ENCODE data around the gene CELA2B. TPM values are rescaled to one million over a fixed set of nuclear protein-coding genes. Genes with fewer than 3 reads are reported as not detected.
A peak's percentile ranks its signal among the peaks of the same experiment; 100 is the strongest.

The CELA2B gene
- total and polyA plus RNA-seq, 9 of the 15 experiments (the other 6 are each of a cell fraction or from before 2014, with no cell fraction given) = 0.25 to 2.1 (median 0.38) TPM; not detected in 5

DNA sequence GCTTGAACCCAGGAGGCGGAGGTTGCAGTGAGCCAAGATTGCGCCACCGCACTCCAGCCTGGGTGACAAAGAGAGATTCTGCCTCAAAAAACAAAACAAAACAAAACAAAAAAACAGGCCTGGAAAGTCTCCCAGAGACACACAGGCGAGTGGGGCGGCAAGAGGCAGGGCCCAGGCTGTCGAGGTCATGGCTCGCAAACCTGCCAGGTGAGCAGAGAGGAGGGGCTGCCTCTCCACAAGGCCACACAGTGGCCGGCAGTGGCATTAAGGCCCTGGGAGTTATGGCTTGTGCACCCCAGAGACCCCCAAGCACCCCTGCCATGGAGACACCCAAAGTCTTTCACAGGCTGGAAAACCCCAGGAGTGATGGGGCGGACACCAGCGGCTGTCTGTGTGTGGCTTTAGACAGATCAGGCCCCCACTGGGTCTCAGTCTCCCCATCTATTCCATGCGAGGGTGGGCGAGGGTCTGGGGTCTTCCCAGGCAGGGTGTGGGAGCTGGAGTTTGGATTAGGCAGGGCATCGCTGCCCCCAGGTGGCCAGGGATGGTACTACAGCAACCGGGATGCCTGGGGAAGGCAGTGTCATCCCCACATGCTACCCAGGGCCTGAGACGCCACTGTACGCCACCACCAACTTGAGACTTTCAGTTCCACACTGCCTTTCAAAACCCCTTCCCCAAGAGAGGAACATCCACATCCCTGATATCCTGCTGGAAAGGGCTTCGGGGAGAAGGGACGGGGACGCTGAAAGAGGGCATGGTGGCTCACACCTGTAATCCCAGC lies 44.9 kb upstream of the CELA2B start (continued):
- no peak for TF ChIP-seq NR2C1 (IDR thresholded peaks at IDR 0.05)
- TF ChIP-seq NR2C1 (tag; IDR thresholded peaks at IDR 0.05) = no peak
- TF ChIP-seq, protein P1, sequence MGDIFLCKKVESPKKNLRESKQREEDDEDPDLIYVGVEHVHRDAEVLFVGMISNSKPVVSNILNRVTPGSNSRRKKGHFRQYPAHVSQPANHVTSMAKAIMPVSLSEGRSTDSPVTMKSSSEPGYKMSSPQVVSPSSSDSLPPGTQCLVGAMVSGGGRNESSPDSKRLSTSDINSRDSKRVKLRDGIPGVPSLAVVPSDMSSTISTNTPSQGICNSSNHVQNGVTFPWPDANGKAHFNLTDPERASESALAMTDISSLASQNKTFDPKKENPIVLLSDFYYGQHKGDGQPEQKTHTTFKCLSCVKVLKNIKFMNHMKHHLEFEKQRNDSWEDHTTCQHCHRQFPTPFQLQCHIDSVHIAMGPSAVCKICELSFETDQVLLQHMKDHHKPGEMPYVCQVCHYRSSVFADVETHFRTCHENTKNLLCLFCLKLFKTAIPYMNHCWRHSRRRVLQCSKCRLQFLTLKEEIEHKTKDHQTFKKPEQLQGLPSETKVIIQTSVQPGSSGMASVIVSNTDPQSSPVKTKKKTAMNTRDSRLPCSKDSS (IDR thresholded peaks at IDR 0.05; ENCODE audit: low read depth, partially characterized antibody) = no peak
- TF ChIP-seq SUPT5H (IDR thresholded peaks at IDR 0.05) = 0 out of 2 replicates have a peak, but pooled peaks have one; percentile 47
- TF ChIP-seq ARID2 (IDR thresholded peaks at IDR 0.05) = peak; percentile 90
- TF ChIP-seq SMAD1 (IDR thresholded peaks at IDR 0.05; ENCODE audit: low read depth, low read length, partially characterized antibody) = peak; percentile 18
- TF ChIP-seq STAT5A (IDR thresholded peaks at IDR 0.05; ENCODE audit: borderline replicate concordance, low read length) = no peak
- 0 out of 2 replicates have a peak, but pooled peaks have one; percentile 19 for TF ChIP-seq ZBTB33 (CRISPR knock-in tag; IDR thresholded peaks at IDR 0.05)
- peak; percentile 79; the same call in 1 of the 2 replicates for TF ChIP-seq MYNN (IDR thresholded peaks at IDR 0.05)
- no peak for TF ChIP-seq MYNN (CRISPR knock-in tag; IDR thresholded peaks at IDR 0.05)
- TF ChIP-seq, protein P2, sequence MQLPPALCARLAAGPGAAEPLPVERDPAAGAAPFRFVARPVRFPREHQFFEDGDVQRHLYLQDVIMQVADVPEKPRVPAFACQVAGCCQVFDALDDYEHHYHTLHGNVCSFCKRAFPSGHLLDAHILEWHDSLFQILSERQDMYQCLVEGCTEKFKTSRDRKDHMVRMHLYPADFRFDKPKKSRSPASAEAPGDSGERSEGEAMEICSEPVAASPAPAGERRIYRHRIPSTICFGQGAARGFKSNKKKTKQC (CRISPR knock-in tag; IDR thresholded peaks at IDR 0.05) = no peak
- TF ChIP-seq DEAF1 (CRISPR knock-in tag; IDR thresholded peaks at IDR 0.05) = peak; percentile 76
- TF ChIP-seq RB1 (IDR thresholded peaks at IDR 0.05; ENCODE audit: low read depth) = peak; percentile 75
- TF ChIP-seq ZBTB7A (IDR thresholded peaks at IDR 0.05; ENCODE audit: borderline replicate concordance, control insufficient read depth, low read depth, low read length) = peak; percentile 99
- TF ChIP-seq KLF16 (IDR thresholded peaks at IDR 0.05) = peak; percentile 49; the same call in 1 of the 2 replicates
- TF ChIP-seq CC2D1A (IDR thresholded peaks at IDR 0.05) = peak; percentile 94
- no peak for TF ChIP-seq HNRNPK (IDR thresholded peaks at IDR 0.05; ENCODE audit: low read depth, low read length, poor library complexity, severe bottlenecking)
- TF ChIP-seq RAD21 (CRISPR knock-in tag; conservative IDR thresholded peaks at IDR 0.05 in 1 of 2, IDR thresholded peaks at IDR 0.05 in 1 of 2) = peak; percentile 95 to 99
- no peak for TF ChIP-seq DNMT1 (IDR thresholded peaks at IDR 0.05)
- TF ChIP-seq EGR1 (conservative IDR thresholded peaks at IDR 0.05) = 0 out of 2 replicates have a peak, but pooled peaks have one; percentile 18
